Fibroblast of lung (primary cell): ENCODE measurements around the gene UTY.

Experiments
- EZH2 ChIP-seq: IDR thresholded peaks from 2 replicates; pipeline ENCODE4 v1.5.1; 2012; ENCODE audit warnings: low read length, control low read depth, mild to moderate bottlenecking; ENCODE audit errors: missing control alignments
- TF ChIP-seq, protein P1 (sequence below), 2 donors: IDR thresholded peaks in 1 of 2; conservative IDR thresholded peaks in 1 of 2; 1 replicate in 1 of 2; 2 replicates in 1 of 2; pipeline ENCODE4 v1.5.1; 2011 to 2012; ENCODE audit warnings: low read length in 2 of 2, control low read depth in 1 of 2, inconsistent platforms in 1 of 2, low read depth in 1 of 2, mild to moderate bottlenecking in 1 of 2

DNA sequence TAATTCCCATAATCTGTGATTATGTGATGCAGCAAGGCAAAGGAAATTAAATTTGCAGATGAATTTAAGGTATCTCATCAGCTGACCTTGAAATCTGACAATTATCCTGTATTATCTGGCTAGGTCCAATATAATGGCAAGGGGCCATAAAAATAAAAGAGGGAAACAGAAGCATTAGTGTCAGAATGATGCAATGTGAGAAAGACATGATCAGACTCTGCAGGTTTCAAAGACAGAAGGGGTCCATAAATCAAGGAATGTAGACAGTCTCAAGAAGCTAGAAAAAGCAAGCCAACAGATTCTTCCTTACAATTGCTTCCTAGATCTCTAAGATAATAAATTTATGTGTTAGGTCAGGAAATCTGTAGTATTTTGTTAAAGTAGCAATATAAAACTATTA, 208.1 kb downstream of the UTY start:
- TF ChIP-seq, protein P1, sequence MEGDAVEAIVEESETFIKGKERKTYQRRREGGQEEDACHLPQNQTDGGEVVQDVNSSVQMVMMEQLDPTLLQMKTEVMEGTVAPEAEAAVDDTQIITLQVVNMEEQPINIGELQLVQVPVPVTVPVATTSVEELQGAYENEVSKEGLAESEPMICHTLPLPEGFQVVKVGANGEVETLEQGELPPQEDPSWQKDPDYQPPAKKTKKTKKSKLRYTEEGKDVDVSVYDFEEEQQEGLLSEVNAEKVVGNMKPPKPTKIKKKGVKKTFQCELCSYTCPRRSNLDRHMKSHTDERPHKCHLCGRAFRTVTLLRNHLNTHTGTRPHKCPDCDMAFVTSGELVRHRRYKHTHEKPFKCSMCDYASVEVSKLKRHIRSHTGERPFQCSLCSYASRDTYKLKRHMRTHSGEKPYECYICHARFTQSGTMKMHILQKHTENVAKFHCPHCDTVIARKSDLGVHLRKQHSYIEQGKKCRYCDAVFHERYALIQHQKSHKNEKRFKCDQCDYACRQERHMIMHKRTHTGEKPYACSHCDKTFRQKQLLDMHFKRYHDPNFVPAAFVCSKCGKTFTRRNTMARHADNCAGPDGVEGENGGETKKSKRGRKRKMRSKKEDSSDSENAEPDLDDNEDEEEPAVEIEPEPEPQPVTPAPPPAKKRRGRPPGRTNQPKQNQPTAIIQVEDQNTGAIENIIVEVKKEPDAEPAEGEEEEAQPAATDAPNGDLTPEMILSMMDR (conservative IDR thresholded peaks at IDR 0.05 in 1 of 2, IDR thresholded peaks at IDR 0.05 in 1 of 2; ENCODE audit: low read depth in 1 of 2, low read length in 2 of 2) = no peak
- TF ChIP-seq EZH2 = no peak
